Posterior cingulate gyrus (tissue), 11 donors: Measurements from ENCODE around the gene CACNA2D4.
A peak's percentile ranks its signal among the peaks of the same experiment; 100 is the strongest.

Source experiments
- DNase-seq, 10 donors: peaks; one replicate each; pipeline versions ENCODE4 v3.0.0 to v3.0.0-alpha.2; 2020 to 2021; ENCODE audit warnings: mixed read lengths in 3 of 10
- intact Hi-C: fragments of 100-400 bp; cut with DNase I; formaldehyde crosslinking; loops from one replicate; pipeline ENCODE4 v1.15.1; 2023

CACNA2D4 gene

DNA sequence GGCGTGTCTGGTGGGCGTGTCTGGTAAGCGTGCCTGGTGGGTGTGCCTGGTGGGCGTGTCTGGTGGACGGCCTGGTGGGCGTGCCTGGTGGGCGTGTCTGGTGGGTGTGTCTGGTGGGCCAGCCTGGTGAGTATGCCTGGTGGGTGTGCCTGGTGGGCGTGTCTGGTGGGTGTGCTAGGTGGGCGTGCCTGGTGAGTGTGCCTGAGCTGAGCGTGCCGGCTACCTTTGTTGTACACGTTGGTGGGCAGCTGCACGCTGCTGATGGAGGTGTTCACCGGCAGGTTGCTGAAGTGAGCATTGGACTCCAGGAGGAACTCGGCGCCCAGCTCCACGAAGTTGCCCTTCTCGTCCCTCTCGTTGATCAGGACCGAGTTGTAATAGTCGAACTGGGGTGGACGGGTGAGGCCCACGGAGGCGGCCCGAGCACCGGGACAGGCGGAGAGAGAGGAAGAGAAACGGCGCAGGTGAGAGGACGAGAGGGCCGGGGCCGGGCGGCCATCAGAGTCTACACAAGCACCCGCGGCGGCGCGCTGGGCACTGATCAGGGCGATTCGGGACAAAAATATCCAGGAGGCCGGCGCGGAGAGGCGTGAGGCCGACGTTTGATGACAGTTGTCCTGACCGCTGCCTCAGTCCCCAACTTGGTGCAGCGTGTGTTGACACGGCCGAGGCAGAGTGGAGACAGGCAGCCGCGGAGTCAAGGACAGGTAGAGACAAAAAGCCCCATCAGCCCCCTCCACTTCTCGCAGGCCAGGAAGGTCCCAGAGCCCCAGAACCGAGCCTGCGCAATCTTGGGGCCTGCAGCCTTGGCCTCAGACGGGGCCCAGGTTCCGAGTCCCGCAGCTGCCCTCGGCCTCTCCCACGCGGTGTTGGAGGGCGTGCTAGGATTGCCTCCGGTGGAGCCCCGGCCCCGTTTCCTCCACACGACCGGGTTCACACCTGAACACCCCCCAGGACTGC is 10.5 kb downstream of the CACNA2D4 start:
- DNase-seq, result peak in 4 of 10 donors; percentile 6 to 78 (median 68)

GRCh38 chr12:1906579-1906978 is 11.9 kb downstream of the CACNA2D4 start:
- no peak for DNase-seq
- intact Hi-C loops, result no loop called here

More for the DNA sequence above, 10.5 kb downstream of the CACNA2D4 start:
- intact Hi-C loops, result no loop called here

- intact Hi-C loops, result no loop called here
- no peak for DNase-seq
Measured at GRCh38 chr12:1904875-1905274, 13.6 kb downstream of the CACNA2D4 start.

DNA sequence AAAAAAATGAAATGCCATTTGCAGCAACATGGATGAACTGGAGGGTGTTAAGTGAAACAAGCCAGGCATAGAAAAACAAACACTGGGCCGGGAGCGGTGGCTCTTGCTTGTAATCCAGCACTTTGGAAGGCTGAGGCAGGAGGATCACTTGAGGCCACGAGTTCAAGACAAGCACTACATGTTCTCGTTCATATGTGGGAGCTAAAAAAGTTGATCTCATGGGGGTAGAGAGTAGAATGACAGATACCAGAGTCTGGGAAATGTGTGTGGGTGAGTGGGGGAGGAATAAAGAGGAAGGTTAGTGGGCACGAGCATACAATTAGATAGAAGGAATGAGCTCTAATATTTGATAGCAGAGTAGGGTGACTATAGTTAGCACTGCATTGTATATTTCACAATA is 21.5 kb downstream of the CACNA2D4 start:
- intact Hi-C loops, result no loop called here

DNA sequence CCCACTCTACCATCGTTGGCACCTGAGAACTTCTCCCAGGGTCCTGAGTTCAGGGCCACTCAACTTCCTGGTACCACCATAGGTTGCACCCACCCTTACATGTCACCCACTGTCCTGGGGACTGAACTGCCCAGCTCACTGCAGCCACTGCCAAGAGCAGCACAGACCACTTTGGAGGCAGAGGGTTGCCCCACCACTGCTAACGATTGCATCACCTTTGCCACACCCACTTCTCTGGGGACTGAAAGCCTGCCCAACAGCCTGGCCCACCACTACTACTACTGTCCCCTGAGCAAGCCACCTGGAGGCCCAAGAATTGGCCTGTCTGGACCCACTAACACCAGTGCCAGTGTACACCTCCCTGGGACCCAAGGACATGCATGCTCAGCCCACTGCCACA is 27.6 kb downstream of the CACNA2D4 start:
- intact Hi-C loops, result no loop called here
- no peak for DNase-seq

More for the DNA sequence above, 21.5 kb downstream of the CACNA2D4 start:
- DNase-seq, result no peak

- no peak for DNase-seq
- intact Hi-C loops, result no loop called here
Measured at GRCh38 chr12:1890119-1890703, 28.2 kb downstream of the CACNA2D4 start.

DNA sequence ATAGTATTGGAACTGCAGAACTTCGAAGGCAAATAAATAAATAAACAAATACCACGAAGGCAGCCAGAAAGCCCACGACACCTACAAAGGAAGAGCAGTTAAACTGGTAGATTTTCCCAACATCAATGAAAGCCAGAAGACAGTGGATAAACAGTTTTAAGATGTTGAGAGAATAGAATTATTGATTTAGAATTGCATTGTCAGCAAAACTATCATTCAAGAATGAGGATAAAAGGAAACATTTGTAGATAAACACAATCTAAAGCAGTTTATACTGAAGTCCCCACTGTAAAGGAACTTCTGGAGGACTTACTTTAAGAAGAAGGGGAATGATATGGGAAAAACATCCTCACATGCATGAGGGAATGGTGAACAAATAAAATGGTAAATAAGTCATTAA is 29.5 kb downstream of the CACNA2D4 start:
- intact Hi-C loops, result no loop called here
- DNase-seq, result no peak

DNA sequence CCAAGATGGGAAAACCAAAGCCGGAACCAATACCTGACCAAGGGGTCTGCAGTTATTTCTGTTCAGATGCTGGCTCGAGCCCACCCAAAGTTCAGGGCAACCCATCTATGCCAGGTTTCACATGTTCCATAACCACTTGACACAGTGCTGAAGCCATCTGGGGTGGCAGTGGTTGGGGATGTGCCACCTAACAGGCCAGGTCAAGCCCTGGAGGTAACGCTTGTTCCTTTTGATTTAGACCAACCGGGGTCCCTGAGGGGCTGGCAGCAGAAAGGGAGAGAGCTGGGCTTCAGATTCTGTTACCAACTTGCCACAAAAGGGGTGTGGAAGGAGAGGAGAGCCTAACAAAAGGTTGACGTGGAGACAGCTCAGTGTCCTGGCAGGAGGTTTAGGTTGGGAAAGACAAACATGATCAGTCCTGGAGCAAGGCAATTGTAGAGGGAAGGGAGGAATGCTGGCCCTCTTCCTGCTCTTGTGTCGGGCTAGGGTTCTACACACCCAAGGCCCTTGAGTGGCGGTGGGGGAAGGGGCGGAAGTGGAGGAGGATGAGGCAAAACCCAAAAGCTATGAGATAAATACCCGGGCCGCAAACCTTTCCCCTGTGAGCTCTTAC is 31.9 kb downstream of the CACNA2D4 start:
- DNase-seq, result no peak
- intact Hi-C loops, result no loop called here

DNA sequence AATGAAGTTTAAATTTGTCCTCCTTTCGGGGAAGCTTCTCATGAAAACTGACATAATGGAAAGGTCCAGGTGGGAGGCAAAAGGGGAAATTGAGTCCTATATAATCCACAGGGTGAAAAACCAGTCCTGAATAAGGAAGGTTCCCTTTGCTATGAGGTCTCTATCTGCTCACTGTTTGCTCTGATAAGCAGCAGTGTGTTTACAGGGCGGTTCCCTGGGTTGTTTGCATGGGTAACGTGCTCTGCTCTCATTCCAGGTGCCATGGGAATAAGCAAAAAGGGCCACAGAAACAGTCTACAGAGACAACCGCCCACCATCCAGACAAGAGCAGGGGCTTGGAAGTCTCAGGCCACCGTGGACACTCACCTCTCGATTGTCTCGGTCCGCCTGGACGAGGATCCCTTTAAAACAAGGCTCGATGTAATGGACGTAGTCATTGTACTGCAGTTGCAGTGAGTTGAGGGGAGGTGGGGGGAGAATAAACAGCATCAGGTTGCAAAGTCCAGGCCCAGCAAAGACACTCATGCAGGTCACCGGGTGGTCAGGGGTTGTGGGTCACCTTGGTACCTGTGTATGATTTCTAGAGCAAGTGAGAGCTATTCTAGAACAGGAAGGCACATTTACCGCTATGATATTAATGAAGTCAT is 32.7 kb downstream of the CACNA2D4 start:
- DNase-seq, result no peak
- intact Hi-C loops, result no loop called here

DNA sequence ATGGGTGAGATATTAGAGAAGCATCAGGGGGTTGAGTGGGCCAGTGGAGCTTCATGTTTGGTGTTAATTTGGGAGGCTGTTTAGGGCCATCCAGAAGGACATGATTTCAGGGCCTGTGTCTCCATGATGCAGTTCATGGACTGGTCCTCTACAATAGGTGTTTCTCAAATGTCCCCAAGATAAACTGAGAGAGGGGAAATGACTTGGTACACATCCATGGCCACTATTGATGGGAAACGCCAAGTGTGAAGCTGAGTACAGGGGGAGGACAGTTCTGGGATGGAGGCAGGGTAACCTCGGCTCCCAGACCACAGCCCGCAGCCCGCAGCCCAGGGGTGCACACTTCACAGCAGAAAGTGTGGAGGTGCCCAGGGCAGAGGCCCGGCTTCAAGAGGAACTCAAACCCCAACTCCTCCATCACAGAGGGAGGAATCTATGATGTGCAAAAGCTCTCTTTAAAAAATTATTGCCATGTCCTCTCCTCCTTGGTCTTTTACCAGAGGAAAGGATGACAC is 33.3 kb downstream of the CACNA2D4 start:
- DNase-seq, result no peak
- intact Hi-C loops, result no loop called here

DNA sequence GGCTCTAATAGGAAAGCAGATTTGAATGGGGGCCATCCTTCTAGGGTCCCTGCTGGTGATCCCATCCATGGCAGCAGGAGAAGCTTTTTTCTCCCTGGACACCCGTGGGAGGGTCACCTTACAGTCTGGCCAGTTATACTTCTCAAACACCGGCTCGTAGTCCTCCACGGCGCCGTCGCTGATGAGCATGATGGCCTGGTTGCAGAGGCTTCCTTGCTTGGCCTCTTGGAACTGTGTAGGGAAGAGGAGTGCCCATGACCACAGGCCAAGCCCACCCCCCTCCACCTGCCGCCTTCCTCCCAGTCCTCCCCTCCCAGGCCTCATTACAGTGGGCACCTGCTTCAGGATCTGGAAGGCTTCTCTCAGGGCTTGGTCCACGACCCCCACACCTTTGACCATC is 33.8 kb downstream of the CACNA2D4 start:
- intact Hi-C loops, result no loop called here
- no peak for DNase-seq

- intact Hi-C loops, result no loop called here
- no peak for DNase-seq
Measured at GRCh38 chr12:1883513-1883912, 34.9 kb downstream of the CACNA2D4 start.

DNA sequence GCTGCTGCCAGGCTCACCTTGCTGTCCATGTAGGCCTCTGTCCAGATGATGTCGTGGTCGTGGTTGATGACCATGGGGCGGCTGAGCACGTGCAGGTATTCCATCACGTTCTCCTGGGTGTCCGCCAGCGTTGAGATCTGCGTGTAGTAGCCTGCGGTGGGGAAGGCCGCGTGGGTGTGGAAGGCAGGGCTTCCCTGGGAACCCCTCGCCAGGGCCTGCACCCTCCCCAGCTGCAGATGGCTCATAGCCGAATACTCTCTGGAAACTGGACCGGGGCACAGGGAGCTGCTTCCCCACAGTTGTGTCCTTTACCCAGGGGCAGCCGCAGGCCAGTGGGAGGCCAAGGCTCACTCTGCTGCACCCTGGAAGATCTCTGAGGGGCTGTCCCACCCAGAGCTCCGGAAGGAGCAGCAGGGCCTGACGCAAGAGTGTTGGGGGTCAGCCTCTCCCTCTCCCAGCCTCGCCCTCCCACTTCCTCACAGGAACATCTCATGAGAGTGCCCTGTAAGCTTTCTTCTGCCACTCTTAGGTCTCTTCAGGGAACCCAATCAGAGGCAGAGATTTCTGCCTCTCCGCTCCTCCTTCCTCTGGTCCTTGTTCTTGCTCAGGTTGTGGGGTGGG is 35.5 kb downstream of the CACNA2D4 start:
- DNase-seq, result peak in 1 of 10 donors; percentile 76
- intact Hi-C loops, result no loop called here

DNA sequence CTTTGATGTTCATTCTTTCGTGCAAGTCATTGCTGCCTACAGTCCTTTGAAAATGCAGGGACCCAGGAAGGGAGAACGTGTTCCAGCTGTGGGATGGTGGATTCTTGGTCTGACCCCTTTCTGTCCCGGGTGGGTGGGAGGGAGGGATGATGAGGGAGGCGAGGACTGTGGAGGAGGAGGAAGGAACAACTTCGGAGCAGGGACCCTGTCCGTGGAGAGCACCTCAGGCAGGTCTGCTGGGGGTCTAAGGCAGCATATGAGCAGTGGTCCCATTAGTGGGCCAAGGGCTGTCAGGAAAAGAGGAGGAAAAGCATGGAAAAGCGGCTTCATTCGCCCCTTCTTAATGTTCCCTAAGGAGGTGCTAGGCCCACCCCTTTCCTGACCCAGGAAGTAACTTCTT is 36.0 kb downstream of the CACNA2D4 start:
- intact Hi-C loops, result no loop called here
- DNase-seq, result no peak

- intact Hi-C loops, result no loop called here
- DNase-seq, result no peak
Measured at GRCh38 chr12:1881936-1882335, 36.5 kb downstream of the CACNA2D4 start.

GRCh38 chr12:1881301-1881700 is 37.2 kb downstream of the CACNA2D4 start:
- DNase-seq, result no peak
- intact Hi-C loops, result no loop called here

DNA sequence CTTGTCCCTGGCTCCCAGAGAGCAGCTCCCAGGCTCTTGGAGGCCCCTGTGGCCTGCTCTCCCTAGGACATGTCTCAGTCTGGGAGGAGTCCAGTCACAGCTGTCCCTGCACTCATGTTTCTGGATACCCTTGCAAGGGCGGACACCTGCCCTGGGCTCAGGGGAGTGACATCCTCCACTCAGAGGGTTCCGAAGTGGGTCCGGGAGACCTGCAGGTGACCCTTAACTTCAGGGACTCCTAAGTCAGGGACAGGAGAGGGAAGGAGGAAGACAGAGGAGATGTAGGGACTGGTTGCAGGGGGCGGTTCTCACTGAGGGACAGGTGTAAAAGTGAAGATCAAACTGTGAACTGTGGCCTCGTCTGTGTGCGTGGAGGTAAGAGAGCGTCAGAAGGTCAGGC is 37.6 kb downstream of the CACNA2D4 start:
- intact Hi-C loops, result no loop called here
- DNase-seq, result no peak

DNA sequence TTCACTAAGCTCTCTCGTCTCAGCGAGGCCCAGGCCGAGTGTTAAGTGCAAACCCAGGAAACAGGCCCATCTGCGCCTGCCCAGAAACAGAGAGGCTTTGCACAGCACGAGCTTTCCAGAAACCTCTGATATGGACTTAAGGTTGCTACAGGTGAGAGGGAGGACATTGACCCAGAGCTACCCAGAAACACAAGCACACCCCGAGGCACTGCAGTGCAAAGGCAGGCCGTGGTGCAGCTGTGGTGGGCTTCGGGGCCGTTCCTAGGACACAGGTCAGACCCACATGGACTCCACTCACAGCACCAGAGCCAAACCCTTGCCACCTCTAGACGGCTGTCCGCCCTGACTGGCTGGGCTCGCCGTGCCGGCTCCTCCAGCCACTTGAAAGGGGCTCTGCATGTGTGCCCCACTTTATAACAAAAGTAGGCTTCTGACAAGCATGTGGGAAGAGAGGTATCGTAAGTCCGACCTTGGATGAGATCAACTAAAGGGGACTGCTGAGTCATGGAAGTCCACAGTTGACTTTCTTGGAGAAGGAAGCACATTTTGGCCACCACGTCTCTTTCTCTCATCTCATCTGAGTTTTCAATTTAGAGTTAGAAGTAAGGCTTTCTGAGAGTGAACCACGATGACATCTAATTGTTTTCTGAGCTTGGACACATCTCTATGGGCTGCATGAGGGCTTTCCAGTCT is 38.2 kb downstream of the CACNA2D4 start:
- intact Hi-C loops, result no loop called here
- no peak for DNase-seq

GRCh38 chr12:1879633-1880032 is 38.8 kb downstream of the CACNA2D4 start:
- intact Hi-C loops, result no loop called here
- no peak for DNase-seq

GRCh38 chr12:1878695-1879094 is 39.8 kb downstream of the CACNA2D4 start:
- no peak for DNase-seq
- intact Hi-C loops, result no loop called here
